Peyer's patch (tissue), 4 donors: ENCODE measurements around the gene CD70. TPM values are rescaled to one million over a fixed set of nuclear protein-coding genes. Genes with fewer than 3 reads are reported as not detected.
A peak's percentile ranks its signal among the peaks of the same experiment; 100 is the strongest.

Experiments used
- DNase-seq, 3 donors: peaks; one replicate each; pipeline ENCODE4 v3.0.0-alpha.2; 2017 to 2019
- H3K27ac ChIP-seq, 4 donors: fragments of 200-600 bp; sonication (generic); one replicate each; pipeline ENCODE4 v1.5.1; 2016 to 2019
- H3K27me3 ChIP-seq, 2 donors: fragments of 200-600 bp; sonication (generic); one replicate each; pipeline ENCODE4 v1.5.1; 2019
- H3K36me3 ChIP-seq, 3 donors: fragments of 200-600 bp; sonication (generic); one replicate each; pipeline ENCODE4 v1.5.1; 2016 to 2019
- H3K4me1 ChIP-seq, 4 donors: fragments of 200-600 bp; sonication (generic); one replicate each; pipeline ENCODE4 v1.5.1; 2016 to 2019
- H3K4me3 ChIP-seq, 4 donors: fragments of 200-600 bp; sonication (generic); 1 replicate in 3 of 4; 2 replicates in 1 of 4; pipeline ENCODE4 v1.5.1; 2016 to 2019; ENCODE audit warnings: mild to moderate bottlenecking in 1 of 4
- H3K9me3 ChIP-seq, 4 donors: fragments of 200-600 bp; sonication (generic); one replicate each; pipeline ENCODE4 v1.5.1; 2016 to 2019; ENCODE audit warnings: mild to moderate bottlenecking in 1 of 4
- CTCF ChIP-seq, 6 experiments: fragments of 450-650 bp in 4 of 6; fragments of 200-600 bp in 2 of 6; sonication (generic) in 1 of 6; IDR thresholded peaks; one replicate each; pipeline ENCODE4 v1.5.1; 2017 to 2019; ENCODE audit warnings: antibody characterized with exemption in 6 of 6, mild to moderate bottlenecking in 3 of 6, moderate library complexity in 1 of 6
- POLR2A ChIP-seq, 2 donors: fragments of 450-650 bp; IDR thresholded peaks; one replicate each; pipeline ENCODE4 v1.5.1; 2017; ENCODE audit warnings: antibody characterized with exemption in 2 of 2, mild to moderate bottlenecking in 2 of 2, moderate library complexity in 2 of 2
- total RNA-seq, 4 donors: library from RNA; depleted of rRNA; stranded (reverse); fragments of >200 nt; gene quantifications; one replicate each; pipeline ENCODE4 v1.1.0, GENCODE V29; 2016

Gene CD70
- total RNA-seq, 4 donors from 2014 or later: not detected

GRCh38 chr19:6589711-6590257 is 1.2 kb downstream of the CD70 start:
- no peak for TF ChIP-seq POLR2A (IDR thresholded peaks at IDR 0.05)
- TF ChIP-seq CTCF (IDR thresholded peaks at IDR 0.05): no peak
- H3K4me3 ChIP-seq: peak overlapping the region in 1 of 4 donors; percentile 47
- peak overlapping the region in 1 of 4 donors; percentile 44 for H3K27ac ChIP-seq

GRCh38 chr19:6588508-6589345 is 2.2 kb downstream of the CD70 start:
- DNase-seq: peak in 1 of 3 donors; percentile 44
- Histone ChIP-seq H3K36me3 (no peaks in the 10 kb centered on the region), H3K27me3 (peaks cover 0 to 20% of the 10 kb centered on the region in 2 donors)

More at GRCh38 chr19:6589711-6590257, 1.2 kb downstream of the CD70 start:
- H3K27me3 ChIP-seq: peaks cover 0 to 20% of the 10 kb centered on the region in 2 donors
- peaks cover 0 to 18% (median 11%) of the 10 kb centered on the region in 4 donors for H3K4me1 ChIP-seq
- H3K9me3 ChIP-seq: no peaks in the 10 kb centered on the region
- DNase-seq: no peak
- H3K36me3 ChIP-seq: no peaks in the 10 kb centered on the region

GRCh38 chr19:6587998-6588507 is 2.9 kb downstream of the CD70 start:
- H3K9me3 ChIP-seq: no peaks in the 10 kb centered on the region
- TF ChIP-seq CTCF (IDR thresholded peaks at IDR 0.05) (no peak), POLR2A (IDR thresholded peaks at IDR 0.05) (no peak)
- peak overlapping the region in 1 of 4 donors; percentile 20 for H3K4me3 ChIP-seq
- peaks cover 0 to 18% (median 11%) of the 10 kb centered on the region in 4 donors for H3K4me1 ChIP-seq
- H3K36me3 ChIP-seq: no peaks in the 10 kb centered on the region
- no peak for DNase-seq
- H3K27me3 ChIP-seq: peaks cover 0 to 20% of the 10 kb centered on the region in 2 donors
- H3K27ac ChIP-seq: peak overlapping the region in 1 of 4 donors; percentile 40

More at GRCh38 chr19:6588508-6589345, 2.2 kb downstream of the CD70 start:
- no peak for TF ChIP-seq POLR2A (IDR thresholded peaks at IDR 0.05)
- Histone ChIP-seq H3K4me1 (peaks cover 0 to 18% (median 11%) of the 10 kb centered on the region in 4 donors), H3K9me3 (no peaks in the 10 kb centered on the region), H3K4me3 (peak overlapping the region in 1 of 4 donors; percentile 20), H3K27ac (peak overlapping the region in 1 of 4 donors; percentile 40)

GRCh38 chr19:6587093-6587820 is 3.7 kb downstream of the CD70 start:
- TF ChIP-seq CTCF (IDR thresholded peaks at IDR 0.05) (no peak), POLR2A (IDR thresholded peaks at IDR 0.05) (no peak)
- Histone ChIP-seq H3K27me3 (peaks cover 0 to 20% of the 10 kb centered on the region in 2 donors), H3K9me3 (no peaks in the 10 kb centered on the region), H3K4me1 (peaks cover 0 to 18% (median 11%) of the 10 kb centered on the region in 4 donors), H3K36me3 (no peaks in the 10 kb centered on the region), H3K27ac (peak overlapping the region in 1 of 4 donors; percentile 28), H3K4me3 (peak overlapping the region in 1 of 4 donors; percentile 1)
- peak in 2 of 3 donors; percentile 46 to 61 for DNase-seq

GRCh38 chr19:6586726-6587092 is 4.2 kb downstream of the CD70 start:
- Histone ChIP-seq H3K27ac (no peak overlapping the region), H3K4me1 (peaks cover 0 to 18% (median 11%) of the 10 kb centered on the region in 4 donors), H3K9me3 (no peaks in the 10 kb centered on the region), H3K36me3 (no peaks in the 10 kb centered on the region), H3K27me3 (peaks cover 0 to 20% of the 10 kb centered on the region in 2 donors), H3K4me3 (no peak overlapping the region)
- DNase-seq: no peak
- TF ChIP-seq CTCF (IDR thresholded peaks at IDR 0.05): no peak
- no peak for TF ChIP-seq POLR2A (IDR thresholded peaks at IDR 0.05)
